GM12874 (cell line): ENCODE results near the gene PRR15L.

Experiments
- CTCF ChIP-seq: IDR thresholded peaks from 2 replicates; pipeline ENCODE4 v1.5.1; 2011; ENCODE audit warnings: low read depth, mild to moderate bottlenecking, control low read depth, low read length, moderate library complexity; ENCODE audit not compliant: insufficient read depth

PRR15L gene

GRCh38 chr17:47937941-47938340 lies 19.7 kb downstream of the PRR15L start:
- TF ChIP-seq CTCF, result no peak

GRCh38 chr17:47935961-47936360 lies 21.7 kb downstream of the PRR15L start:
- TF ChIP-seq CTCF, result no peak

GRCh38 chr17:47934856-47935255 lies 22.8 kb downstream of the PRR15L start:
- no peak for TF ChIP-seq CTCF

GRCh38 chr17:47931848-47932247 lies 25.8 kb downstream of the PRR15L start:
- TF ChIP-seq CTCF, result no peak

- TF ChIP-seq CTCF, result no peak
Measured at GRCh38 chr17:47929218-47930000, 28.3 kb downstream of the PRR15L start.

GRCh38 chr17:47928415-47928814 lies 29.3 kb downstream of the PRR15L start:
- TF ChIP-seq CTCF, result no peak

- no peak for TF ChIP-seq CTCF
Measured at GRCh38 chr17:47927821-47928400, 29.8 kb downstream of the PRR15L start.
